HG03378 (cell line): Measurements from ENCODE around the gene IFT22.
"Not testable (repeated sequence)": the region's sequence is repeated elsewhere in the genome, so short reads cannot be mapped to it uniquely, and the experiment has no call there.

Experiments used
- ATAC-seq: cut with Tn5 transposase; IDR thresholded peaks from one replicate; pipeline ENCODE4 v1.9.1; 2021; ENCODE audit warnings: mild to moderate bottlenecking, moderate library complexity; ENCODE audit not compliant: unreplicated experiment

Gene IFT22

DNA sequence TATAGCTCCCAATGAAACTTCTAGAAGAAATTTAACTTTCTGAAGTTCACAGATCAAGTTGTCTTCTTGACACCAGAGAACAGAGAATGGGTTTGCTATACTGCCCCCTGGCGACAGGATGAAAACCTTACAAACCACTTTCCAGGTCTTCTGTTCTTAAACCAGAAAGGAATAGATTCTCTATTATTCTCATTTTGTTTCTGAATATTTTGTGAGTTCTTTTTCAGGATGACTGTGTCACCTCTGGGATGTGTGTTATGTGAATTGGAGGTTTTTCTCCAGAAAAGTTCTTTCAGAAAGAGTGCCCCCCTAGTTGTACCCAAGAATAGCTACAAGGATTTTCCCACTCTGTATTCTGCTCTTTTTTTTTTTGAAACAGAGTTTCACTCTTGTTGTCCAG is 6.3 kb downstream of the IFT22 start:
- ATAC-seq = no peak

DNA sequence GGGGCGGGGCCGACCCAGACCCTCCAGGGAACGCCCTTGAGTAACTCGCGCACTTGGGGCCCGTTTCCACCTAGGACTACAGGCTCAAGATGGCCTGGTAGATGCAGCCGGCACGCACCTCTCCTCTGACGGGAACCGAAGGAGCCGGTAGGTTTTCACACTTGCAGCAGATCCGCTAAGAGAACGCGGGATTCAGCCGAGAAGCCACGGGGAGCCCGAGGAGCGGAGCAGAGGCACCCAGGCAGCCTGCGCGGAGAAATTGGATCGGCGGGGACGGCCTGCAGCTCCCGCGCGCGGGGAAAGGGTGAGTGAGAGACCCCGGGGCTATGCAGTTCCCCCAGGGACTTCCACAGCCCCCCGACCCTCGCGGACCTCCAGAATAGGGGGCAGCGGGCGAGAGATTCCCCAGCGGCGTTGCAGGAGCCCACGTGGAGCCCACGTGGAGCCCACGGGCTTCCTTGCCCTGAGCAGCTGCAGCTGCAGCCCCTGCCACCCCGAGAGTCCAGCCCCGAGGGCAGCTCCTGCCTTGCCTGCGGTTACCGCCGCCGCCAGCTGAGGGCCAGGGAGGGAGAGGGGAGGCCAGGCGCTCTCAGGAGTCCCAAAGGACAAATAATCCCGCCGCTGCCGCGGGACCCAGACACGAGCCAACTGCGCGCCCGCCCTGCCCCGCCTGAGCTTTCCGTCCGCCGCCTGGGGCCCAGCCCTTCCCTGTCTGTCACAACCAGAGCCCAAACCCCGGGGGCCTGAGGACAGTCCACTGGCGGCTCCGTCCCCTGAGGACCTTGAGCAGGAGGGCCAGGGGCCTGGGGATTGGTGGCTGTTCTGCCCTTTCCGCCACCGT is 13.1 kb downstream of the IFT22 start:
- no peak for ATAC-seq

DNA sequence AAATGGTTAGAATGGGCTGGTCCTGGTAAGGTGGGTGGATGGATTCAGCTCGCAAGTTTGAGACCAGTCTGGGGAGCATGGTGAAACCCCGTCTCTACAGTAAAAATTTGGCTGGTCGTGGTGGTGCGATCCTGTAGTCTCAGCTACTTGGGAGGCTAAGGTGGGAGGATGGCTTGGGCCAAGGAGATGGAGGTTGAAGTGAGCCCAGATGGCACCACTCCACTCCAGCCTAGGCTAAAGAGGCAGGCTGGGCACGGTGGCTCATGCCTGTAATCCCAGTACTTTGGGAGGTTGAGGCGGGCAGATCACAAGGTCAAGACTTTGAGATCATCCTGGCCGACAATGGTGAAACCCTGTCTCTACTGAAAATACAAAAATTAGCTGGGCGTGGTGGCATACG is 15.3 kb downstream of the IFT22 start:
- no peak for ATAC-seq

DNA sequence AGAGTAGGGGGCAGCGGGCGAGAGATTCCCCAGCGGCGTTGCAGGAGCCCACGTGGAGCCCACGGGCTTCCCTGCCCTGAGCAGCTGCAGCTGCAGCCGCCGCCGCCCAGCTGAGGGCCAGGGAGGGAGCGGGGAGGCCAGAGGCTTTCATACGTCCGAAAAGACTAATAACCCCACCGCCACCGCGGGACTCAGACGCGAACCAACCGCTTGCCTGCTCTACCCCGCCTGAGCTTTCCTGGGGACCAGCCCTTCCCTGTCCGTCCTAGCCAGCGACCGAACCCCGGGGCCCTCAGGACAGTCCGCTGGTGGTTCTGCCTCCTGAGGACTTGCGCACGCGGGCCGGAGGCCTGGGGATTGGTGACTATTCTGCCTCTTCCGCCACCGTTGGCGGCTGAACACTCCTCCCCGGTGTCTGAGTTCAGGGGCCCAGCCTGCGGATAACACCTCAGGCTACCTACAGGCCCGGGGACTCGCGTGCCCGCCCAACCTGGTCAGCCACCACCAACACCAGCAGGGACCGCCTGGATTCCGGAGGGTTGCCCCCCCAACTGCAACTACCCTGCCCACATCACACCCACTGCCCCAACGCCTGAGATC is 18.4 kb downstream of the IFT22 start:
- no peak for ATAC-seq

DNA sequence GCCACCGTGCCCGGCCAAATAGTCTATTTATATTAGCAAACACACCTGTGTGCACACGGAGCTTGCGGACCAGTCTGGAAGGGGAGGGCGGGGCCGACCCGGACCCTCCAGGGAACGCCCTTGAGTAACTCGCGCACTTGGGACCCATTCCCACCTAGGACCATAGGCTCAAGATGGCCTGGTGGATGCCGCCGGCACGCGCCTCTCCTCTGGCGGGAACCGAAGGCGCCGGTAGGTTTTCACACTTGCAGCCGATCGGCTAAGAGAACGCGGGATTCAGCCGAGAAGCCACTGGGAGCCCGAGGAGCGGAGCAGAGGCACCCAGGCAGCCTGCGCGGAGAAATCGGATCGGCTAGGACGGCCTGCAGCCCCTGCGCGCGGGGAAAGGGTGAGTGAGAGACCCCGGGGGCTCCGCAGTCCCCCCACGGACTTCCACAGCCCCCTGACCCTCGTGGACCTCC is 18.9 kb downstream of the IFT22 start:
- no peak for ATAC-seq

DNA sequence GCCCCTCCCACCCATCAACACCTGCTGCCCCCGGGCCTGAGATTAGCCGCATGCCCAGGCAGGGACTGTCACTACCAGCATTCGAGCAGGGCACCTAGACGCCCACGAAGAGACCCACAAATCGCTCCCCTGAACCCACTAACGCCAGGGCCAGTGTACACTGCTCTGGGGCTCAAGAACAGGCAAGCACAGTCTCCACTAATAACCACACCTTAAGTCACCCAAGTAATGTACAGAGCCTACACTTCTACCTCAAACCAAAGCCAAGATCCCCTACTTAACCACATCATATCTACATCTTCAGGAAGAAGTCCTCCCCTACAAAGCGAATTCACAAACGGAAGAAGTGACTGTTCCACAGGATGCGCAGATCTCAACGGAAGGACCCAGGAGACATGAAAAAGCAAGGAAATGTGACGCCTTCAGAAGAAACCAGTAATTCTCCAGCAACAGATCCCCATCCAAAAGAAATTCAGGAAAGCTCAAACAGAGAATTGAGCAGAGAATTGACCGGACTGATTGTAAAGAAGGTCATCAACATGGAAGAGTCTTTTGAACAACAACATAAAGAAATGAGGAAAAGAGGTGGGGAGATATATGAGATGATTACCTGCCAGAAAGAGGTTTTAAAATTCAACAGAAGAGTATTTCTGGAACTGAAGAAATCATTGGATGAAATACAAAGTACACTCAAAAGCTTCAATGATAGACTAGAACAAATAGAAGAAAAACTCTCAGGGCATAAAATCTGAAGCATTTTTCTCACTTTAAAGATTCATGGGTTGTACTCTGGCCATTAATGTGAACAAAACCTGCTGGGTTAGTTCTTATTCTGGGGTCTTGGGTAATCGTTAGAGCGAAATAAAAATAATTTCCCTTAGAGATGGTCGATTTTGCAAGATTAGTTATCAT is 20.9 kb downstream of the IFT22 start:
- ATAC-seq = no peak

DNA sequence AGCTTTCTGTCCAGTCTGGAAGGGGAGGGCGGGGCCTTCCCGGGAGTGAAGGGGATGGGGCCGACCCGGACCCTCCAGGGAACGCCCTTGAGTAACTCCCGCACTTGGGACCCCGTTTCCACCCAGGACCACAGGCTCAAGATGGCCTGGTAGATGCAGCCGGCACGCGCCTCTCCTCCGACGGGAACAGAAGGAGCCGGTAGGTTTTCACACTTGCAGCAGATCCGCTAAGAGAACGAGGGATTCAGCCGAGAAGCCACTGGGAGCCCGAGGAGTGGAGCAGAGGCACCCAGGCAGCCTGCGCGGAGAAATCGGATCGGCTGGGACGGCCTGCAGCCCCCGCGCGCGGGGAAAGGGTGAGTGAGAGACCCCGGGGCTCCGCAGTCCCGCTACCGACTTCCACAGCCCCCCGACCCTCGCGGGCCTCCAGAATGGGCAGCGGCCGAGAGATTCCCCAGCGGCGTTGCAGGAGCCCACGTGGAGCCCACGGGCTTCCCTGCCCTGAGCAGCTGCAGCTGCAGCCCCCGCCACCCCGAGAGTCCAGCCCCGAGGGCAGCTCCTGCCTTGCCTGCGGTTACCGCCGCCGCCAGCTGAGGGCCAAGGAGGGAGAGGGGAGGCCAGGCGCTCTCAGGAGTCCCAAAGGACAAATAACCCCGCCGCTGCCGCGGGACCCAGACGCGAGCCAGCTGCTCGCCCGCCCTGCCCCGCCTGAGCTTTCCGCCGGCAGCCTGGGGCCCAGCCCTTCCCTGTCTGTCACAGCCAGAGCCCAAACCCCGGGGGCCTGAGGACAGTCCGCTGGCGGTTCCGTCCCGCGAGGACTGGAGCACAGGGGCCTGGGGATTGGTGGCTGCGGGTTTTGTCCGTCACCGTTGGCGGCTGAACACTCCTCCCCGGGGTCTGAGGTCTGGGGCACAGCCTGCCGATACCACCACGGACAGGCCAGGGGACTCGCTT is 21.8 kb downstream of the IFT22 start:
- no peak for ATAC-seq

DNA sequence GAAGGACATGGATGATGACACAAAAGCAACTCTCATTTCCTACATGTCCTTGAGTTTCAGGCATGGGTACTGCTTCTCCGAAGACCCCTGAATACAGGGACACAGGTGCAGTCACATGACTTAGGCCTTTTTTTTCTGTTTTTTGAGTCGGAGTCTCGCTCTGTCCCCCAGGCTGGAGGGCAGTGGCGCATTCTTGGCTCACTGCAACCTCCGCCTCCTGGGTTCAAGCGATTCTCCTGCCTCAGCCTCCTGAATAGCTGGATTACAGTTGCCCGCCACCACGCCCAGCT is 26.8 kb downstream of the IFT22 start:
- ATAC-seq = no peak

DNA sequence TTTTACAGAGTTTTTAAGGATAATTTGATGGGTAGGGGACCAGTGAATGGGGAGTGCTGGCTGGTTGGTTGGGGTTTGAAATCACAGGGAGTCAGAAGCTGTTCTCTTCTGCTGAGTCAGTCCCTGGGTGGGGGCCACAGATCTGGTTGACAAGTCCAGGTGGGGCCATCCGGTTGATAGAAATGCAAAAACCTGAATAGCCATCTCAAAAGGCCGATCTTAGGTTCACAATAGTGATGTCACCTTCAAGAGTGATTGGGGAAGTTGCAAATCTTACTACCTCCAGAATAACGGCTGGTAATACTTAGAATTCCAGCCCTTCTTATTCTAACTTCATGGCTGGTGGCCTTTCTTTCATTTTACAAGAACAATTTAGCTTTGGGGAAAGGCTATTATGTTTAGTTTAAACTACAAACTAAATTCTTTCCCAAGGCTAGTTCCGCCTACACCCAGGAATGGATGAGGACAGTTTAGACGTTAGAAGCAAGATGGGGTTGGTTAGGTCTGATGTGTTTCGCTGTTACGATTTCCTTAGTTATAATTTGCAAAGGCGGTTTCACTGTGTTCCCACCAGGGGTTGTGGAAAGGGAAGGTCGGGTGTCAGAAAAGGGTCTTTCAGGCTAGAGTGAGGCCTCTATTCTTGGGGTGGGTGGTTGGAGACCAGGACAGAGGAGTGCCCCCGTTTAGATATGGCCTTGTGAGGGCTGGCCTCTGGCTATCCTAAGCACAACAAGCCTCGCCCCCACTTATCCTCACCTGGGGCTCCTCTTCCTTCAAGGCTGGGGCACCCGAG is 27.4 kb downstream of the IFT22 start:
- no peak for ATAC-seq

DNA sequence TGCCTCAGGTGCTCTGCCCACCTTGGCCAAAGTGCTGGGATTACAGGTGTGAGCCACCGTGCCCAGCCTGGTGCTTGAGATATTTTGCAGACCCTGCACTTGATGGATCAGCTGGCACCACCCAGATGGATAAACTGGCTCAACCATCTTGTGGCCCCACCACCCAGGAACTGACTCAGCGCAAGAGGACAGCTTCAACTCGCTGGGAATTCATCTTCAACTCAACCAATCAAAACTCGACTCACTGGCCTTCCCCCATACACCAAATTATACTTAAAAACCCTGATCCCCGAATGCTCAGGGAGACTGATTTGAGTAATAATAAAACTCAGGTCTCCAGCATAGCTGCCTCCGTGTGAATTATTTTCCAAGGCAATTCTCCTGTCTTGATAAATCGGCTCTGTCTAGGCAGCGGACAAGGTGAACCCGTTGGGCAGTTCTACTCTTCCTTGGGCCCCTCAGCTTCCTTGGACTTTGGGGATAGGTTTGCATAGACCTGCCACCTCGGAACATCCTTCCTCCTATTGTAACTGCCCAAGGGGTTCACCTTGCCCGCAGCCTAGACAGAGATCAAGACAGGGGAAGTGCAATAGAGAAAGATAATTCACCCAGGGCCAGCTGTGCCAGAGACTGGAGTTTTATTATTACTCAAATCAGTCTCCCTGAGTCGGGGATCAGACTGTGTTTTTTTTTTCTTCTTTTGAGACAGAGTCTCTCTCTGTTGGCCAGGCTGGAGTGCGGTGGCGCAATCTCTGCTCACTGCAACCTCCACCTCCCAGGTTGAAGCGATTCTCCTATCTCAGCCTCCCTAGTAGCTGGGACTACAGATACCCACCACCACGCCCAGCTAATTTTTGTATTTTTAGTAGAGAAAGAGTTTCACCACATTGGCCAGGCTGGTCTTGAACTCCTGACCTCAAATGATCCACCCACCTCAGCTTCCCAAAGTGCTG is 28.3 kb downstream of the IFT22 start:
- ATAC-seq = not testable (repeated sequence)

DNA sequence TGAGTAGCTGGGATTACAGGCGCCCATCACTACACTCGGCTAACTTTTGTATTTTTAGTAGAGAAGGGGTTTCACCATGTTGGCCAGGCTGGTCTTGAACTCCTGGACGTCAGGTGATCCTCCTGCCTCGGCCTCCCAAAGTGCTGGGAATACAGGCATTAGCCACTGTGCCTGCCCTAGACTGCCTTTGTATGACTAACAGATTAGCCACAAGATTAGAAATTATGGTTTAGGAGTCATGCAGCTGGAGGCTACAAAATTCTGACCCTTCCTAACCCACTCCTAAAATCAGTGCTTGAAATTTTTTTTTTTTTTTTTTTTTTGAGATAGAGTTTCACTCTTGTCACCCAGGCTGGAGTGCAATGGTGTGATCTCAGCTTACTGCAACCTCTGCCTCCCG is 29.0 kb downstream of the IFT22 start:
- ATAC-seq = not testable (repeated sequence)

DNA sequence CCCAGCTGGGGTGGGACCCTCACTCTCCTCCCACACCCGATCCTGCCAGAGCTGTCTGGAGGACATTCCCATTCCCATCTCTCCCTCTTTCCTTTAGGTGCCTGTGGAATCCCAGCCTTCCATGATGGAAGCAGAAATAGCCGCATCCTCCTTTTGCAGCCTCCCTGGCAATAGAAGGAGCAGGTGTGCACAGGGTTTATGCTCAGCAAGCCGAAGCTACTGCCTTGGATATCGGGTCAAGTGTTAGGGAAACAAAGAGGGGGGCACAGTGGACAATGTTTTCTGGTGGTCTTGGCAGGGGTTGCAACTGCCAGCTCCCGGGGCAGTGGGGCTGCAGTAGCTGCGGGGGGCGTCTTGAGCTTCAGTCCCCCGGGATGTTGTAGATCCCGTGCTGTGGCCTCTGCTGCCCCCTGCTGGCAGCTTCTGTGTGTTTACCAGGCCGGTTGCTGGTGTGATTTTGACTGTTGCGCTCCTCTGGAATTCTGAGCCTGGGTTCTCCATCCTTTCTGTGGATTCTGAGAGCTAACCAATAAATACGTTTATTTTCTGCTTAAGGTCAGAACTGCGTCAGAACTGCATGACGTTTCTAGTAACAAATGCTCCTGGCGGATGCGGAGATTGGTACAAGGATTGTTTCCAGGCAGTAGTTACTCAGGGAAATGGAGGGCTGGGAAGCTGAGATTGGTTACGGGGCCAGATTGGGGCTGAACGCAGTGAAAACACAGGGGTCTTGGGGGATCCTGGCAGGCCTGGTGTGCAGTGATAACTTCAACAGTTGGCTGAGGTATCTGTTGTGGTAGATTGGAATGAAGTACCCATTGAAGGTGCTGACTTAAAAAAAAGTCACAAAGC is 31.2 kb downstream of the IFT22 start:
- ATAC-seq = not testable (repeated sequence)

DNA sequence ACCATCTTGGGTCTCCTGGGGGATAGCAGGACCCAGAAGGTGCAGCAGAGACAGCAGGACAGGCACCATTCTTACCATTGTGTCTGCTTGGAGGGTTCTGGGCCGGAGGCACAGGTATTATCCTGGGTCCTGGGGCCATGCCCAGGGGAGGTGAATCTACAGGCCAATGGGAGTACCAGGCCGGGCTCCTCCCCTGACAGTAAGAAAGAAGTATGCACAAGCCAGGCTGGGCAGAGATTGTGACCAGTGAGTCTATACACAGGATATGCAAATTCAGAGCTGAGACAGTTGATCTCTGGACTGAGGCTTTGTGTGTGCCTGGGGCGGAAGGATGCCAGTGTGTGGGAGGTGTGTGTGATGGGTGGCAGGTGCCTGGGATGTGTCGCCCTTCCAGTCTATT is 31.9 kb downstream of the IFT22 start:
- peak; percentile 93 for ATAC-seq

DNA sequence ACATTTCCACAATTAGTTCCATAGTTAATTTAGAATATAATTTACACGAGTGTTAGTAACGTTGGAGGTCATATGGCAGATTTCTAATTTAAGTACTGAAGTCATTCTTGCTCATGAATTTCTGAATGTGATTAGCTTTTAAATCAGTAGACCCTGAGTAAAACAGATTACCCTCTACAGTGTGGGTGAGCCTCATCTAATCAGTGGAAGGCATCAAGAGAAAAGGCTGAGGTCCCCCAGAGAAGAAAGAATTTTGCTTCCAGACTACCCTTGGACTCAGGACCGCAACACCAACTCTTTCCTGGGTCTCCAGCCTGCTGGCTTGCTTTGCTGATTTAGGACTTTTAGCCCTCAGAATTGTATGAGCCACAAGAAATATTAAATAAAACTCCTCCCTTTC is 33.2 kb downstream of the IFT22 start:
- ATAC-seq = no peak

DNA sequence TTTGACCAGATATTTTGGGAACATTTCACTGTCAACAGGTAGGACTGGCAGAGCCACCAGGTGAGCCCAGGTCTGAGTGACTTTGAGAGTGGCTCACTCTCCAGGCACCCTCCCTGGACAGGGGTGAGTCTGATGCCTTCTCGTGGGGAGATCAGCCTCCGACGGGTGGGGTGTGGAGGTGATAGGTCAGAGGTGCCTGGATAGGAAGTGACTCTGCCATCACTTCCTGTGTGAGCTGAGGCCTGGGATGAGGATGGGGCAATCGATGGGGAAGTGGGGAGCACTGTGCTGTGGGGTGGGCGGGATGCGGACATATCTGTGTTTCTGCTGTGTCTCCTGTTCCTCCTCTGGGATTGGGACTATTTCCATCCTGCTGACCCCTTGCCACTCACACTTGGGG is 34.6 kb downstream of the IFT22 start:
- ATAC-seq = no peak

DNA sequence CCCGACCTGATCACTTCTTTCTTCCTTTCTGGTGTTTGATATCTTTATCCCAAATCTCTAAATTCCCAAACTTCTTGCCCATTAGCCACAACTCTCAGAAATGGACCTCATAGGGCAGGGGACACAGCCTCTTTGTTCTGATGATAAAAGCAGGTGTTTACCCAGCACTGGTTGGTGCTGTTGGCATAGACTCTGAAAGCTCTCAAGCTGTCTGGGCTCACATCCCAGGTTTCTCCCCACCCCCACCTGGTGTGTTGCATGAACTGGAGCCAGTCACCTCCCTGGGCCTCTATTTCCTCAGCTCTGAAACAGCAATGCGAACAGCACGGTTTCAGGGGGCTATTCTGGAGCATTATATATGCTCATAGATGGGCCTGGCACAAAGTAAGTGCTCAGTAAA is 35.7 kb downstream of the IFT22 start:
- not testable (repeated sequence) for ATAC-seq

DNA sequence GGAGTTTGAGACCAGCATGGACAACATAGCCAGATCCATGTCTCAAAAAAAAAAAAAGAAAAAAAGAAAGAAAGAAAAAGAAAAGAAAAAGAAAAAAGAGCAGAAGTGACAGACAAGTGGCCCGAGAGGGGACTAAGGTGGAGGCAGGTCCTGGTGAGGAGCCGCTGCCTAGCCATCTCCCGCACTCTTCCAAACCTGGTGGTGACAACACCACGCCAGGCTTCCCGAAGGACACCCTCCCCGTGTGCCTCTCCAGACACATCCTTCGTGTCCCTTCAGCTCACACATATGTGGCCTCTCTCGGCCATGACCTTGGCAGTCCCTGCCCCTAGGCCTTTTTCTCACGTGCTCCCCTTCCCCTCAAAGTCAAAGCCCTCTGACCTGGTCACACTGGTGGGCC is 36.4 kb downstream of the IFT22 start:
- no peak for ATAC-seq

DNA sequence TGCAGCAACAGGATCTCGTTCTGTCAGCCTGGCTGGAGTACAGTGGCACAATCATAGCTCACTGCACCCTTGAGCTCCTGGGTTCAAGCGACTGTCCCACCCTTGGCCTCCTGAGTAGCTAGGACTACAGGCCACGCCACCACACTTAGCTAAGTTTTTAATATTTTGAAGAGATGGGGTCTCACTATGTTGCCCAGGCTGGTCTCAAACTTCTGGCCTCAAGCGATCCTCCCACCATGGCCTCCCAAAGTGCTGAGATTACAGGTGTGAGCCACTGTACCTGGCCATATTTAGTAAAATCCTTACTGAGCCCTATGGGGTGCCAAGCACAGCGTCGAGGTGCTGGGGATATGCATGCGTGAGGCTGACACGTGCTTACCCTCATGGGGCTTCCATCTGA is 40.7 kb downstream of the IFT22 start:
- ATAC-seq = not testable (repeated sequence)
